Prostate gland (tissue), 2 donors: ENCODE measurements around the gene DNTT. TPM values are rescaled to one million over a fixed set of nuclear protein-coding genes. Genes with fewer than 3 reads are reported as not detected.
A peak's percentile ranks its signal among the peaks of the same experiment; 100 is the strongest.

Experiments used
- DNase-seq: peaks from one replicate; pipeline ENCODE4 v3.0.0-alpha.2; 2019; ENCODE audit warnings: low spot score
- H3K27ac ChIP-seq, 2 donors: fragments of 200-600 bp; sonication (generic); 2 replicates each; pipeline ENCODE4 v1.5.1; 2017 to 2019
- H3K27me3 ChIP-seq: fragments of 200-600 bp; sonication (generic); replicated peaks from 2 replicates; pipeline ENCODE4 v1.5.1; 2019; ENCODE audit not compliant: insufficient read depth
- H3K36me3 ChIP-seq, 2 donors: fragments of 200-600 bp; sonication (generic); 1 replicate in 1 of 2; 2 replicates in 1 of 2; pipeline versions ENCODE4 v1.5.1 to v1.8.1; 2017 to 2019
- H3K4me1 ChIP-seq: fragments of 200-600 bp; sonication (generic); replicated peaks from 2 replicates; pipeline ENCODE4 v1.5.1; 2019
- H3K4me3 ChIP-seq, 2 donors: fragments of 200-600 bp; sonication (generic); 2 replicates each; pipeline ENCODE4 v1.5.1; 2017 to 2019
- H3K9me3 ChIP-seq: fragments of 200-600 bp; sonication (generic); 2 replicates; pipeline ENCODE4 v1.5.1; 2017
- POLR2A ChIP-seq: fragments of 450-650 bp; IDR thresholded peaks from one replicate; pipeline ENCODE4 v1.6.1; 2016; ENCODE audit warnings: antibody characterized with exemption, mild to moderate bottlenecking
- POLR2AphosphoS5 ChIP-seq: sonication (generic); formaldehyde crosslinking; IDR thresholded peaks from one replicate; pipeline ENCODE4 v1.6.1; 2017; ENCODE audit warnings: antibody characterized with exemption
- WGBS: methylation state at CpG from one replicate; pipeline ENCODE4 v1.1.5; 2018; 5-methylcytosine and 5-hydroxymethylcytosine counted together
- intact Hi-C: fragments of 100-400 bp; cut with DNase I; formaldehyde crosslinking; loops from one replicate; pipeline ENCODE4 v1.14.2; 2022
- total RNA-seq, 2 donors: library from RNA; depleted of rRNA; stranded (reverse); fragments of >200 nt; gene quantifications; one replicate each; pipeline ENCODE4 v1.1.0, GENCODE V29; 2016
- TF ChIP-seq, protein P1 (sequence below), 4 experiments: fragments of 200-600 bp in 2 of 4; fragments of 450-650 bp in 2 of 4; sonication (generic) in 2 of 4; IDR thresholded peaks; 1 replicate in 3 of 4; 2 replicates in 1 of 4; pipeline ENCODE4 v1.5.1; 2016 to 2019; ENCODE audit warnings: antibody characterized with exemption in 4 of 4, mild to moderate bottlenecking in 2 of 4, moderate library complexity in 2 of 4

DNTT gene
- total RNA-seq, 2 donors from 2014 or later = not detected

GRCh38 chr10:96325719-96326373 is 21.6 kb downstream of the DNTT start:
- intact Hi-C loops = no loop called here
- DNase-seq = no peak
- Histone ChIP-seq H3K27ac (no peak overlapping the region), H3K9me3 (no peaks in the 10 kb centered on the region), H3K36me3 (no peaks in the 10 kb centered on the region), H3K4me1 (no peaks in the 10 kb centered on the region), H3K27me3 (no peaks in the 10 kb centered on the region), H3K4me3 (no peak overlapping the region)
- TF ChIP-seq POLR2A = no peak
- TF ChIP-seq POLR2AphosphoS5 = no peak
- TF ChIP-seq, protein P1, sequence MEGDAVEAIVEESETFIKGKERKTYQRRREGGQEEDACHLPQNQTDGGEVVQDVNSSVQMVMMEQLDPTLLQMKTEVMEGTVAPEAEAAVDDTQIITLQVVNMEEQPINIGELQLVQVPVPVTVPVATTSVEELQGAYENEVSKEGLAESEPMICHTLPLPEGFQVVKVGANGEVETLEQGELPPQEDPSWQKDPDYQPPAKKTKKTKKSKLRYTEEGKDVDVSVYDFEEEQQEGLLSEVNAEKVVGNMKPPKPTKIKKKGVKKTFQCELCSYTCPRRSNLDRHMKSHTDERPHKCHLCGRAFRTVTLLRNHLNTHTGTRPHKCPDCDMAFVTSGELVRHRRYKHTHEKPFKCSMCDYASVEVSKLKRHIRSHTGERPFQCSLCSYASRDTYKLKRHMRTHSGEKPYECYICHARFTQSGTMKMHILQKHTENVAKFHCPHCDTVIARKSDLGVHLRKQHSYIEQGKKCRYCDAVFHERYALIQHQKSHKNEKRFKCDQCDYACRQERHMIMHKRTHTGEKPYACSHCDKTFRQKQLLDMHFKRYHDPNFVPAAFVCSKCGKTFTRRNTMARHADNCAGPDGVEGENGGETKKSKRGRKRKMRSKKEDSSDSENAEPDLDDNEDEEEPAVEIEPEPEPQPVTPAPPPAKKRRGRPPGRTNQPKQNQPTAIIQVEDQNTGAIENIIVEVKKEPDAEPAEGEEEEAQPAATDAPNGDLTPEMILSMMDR (IDR thresholded peaks at IDR 0.05) = no peak
- 74% methylated on average over 4 of the region's 4 CpGs for WGBS

- WGBS = 26% methylated on average over 7 of the region's 7 CpGs
- H3K27ac ChIP-seq = no peak overlapping the region
Measured at GRCh38 chr10:96327462-96327861, 23.2 kb downstream of the DNTT start.

DNA sequence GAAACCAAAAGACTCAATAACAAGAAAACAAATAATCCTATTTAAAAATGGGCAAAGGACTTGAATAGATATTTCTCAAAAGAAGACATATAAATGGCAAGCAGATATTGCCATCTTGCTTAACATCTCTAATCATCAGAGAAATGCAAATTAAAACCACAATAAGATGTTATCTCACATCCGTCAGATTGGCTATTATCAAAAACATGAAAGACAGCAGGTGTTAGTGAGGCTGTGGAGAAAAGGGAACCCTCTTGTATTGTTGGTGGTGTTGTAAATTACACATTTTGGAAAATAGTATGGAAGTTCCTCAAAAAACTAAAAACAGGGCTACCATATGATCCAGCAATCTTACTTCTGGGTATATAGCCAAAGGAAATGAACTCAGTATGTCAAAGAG is 28.9 kb downstream of the DNTT start:
- Histone ChIP-seq H3K9me3 (no peaks in the 10 kb centered on the region), H3K4me1 (no peaks in the 10 kb centered on the region), H3K36me3 (no peaks in the 10 kb centered on the region), H3K27me3 (no peaks in the 10 kb centered on the region), H3K27ac (no peak overlapping the region), H3K4me3 (no peak overlapping the region)
- intact Hi-C loops = no loop called here
- 63% methylated on average over 1 of the region's 1 CpG for WGBS
- TF ChIP-seq POLR2A (no peak), POLR2AphosphoS5 (no peak)
- TF ChIP-seq, protein P1 (IDR thresholded peaks at IDR 0.05) = no peak
- no peak for DNase-seq

More at GRCh38 chr10:96327462-96327861, 23.2 kb downstream of the DNTT start:
- H3K4me1 ChIP-seq = no peaks in the 10 kb centered on the region
- H3K27me3 ChIP-seq = no peaks in the 10 kb centered on the region
- H3K9me3 ChIP-seq = no peaks in the 10 kb centered on the region
- H3K4me3 ChIP-seq = no peak overlapping the region
- intact Hi-C loops = no loop called here
- H3K36me3 ChIP-seq = no peaks in the 10 kb centered on the region
- TF ChIP-seq POLR2AphosphoS5 (no peak), POLR2A (no peak)
- TF ChIP-seq, protein P1 (IDR thresholded peaks at IDR 0.05) = no peak
- DNase-seq = no peak

DNA sequence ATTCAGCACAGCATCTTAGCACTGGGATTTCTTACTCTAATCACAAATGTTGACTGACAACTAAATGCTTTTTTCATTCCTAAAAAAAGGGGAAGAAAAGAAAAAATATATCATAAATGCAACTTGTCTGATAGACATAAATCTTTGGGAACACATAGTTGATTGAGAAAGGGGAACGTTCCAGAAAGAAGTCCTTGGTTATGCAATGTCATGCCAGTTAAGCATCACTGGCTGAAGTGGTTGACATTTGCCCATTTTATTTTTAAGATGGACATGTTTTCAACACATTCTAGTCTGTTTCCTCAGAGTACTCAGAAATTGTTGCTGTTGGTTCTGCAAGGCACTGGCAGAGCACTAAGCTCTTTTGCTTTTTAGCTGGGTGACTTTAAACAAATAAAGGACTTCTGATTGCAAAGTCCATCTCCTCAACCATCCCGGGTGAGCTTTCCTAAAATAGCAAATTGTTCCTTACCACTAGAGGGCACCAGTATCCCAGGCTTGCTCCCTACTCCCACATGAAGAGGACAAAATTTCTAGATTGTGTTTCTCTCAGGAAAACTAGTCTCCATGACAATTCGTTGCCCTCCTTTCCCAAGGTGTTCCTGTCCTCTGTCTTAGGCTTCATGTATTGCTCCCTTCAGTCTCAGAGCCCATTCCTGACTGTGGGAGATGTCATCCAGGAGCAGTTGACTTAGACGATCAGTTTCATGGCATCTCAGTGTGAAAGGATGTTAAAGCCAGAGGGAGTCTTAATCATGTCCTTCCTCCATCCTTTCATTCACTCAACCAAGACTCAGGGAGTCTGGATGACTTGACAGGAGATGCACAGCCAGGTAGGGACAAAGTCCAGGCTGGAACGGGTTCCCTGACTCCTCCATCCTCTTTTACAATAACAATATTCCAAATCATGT is 30.6 kb downstream of the DNTT start:
- Histone ChIP-seq H3K4me1 (no peaks in the 10 kb centered on the region), H3K4me3 (no peak overlapping the region), H3K9me3 (no peaks in the 10 kb centered on the region), H3K27me3 (no peaks in the 10 kb centered on the region), H3K36me3 (no peaks in the 10 kb centered on the region), H3K27ac (no peak overlapping the region)
- DNase-seq = peak; percentile 14
- intact Hi-C loops = no loop called here
- WGBS = 43% methylated on average over 5 of the region's 5 CpGs
- TF ChIP-seq POLR2A (no peak), POLR2AphosphoS5 (no peak)
- TF ChIP-seq, protein P1 (IDR thresholded peaks at IDR 0.05) = peak in 2 of 4 experiments; percentile 33 to 36
